IMR-90 (cell line): ENCODE measurements around the gene PRKAG2. TPM values are rescaled to one million over a fixed set of nuclear protein-coding genes. Genes with fewer than 3 reads are reported as not detected.

Source experiments
- ATAC-seq: fragments of 200-7000 bp; cut with Tn5 transposase; 2 replicates; pipeline ENCODE4 v1.9.1; 2020; ENCODE audit warnings: low read depth, mild to moderate bottlenecking, moderate library complexity
- BruUV-seq: library from RNA; stranded (reverse); fragments of 400-500 nt; replicated peaks from 2 replicates; lab custom pipeline; 2021; lab: Mats Ljungman, UMichigan
- CTCF ChIA-PET: fragments of 300-600 bp; formaldehyde crosslinking; extraction: SDS; loops from one replicate; lab custom pipeline; 2021; ENCODE audit warnings: antibody characterized with exemption; lab: Yijun Ruan, JAX
- POLR2A ChIA-PET: fragments of 300-600 bp; sonication (Branson Sonifier 250); formaldehyde crosslinking; loops from one replicate; lab custom pipeline; 2022; ENCODE audit warnings: antibody characterized with exemption; ENCODE audit not compliant: unreplicated experiment; lab: Charles Lee
- DNase-seq: peaks from one replicate; pipeline ENCODE4 v3.0.0; 2013
- H2AFZ ChIP-seq: replicated peaks from 2 replicates; pipeline ENCODE3; 2013; ENCODE audit warnings: low read length, mild to moderate bottlenecking; ENCODE audit not compliant: poor library complexity
- H2AK5ac ChIP-seq: 2 replicates; pipeline ENCODE4 v1.6.1; 2013; ENCODE audit warnings: low read depth, low read length, inconsistent platforms
- H2AK9ac ChIP-seq: replicated peaks from 2 replicates; pipeline ENCODE3; 2013; ENCODE audit warnings: mild to moderate bottlenecking, low read depth, low read length, moderate library complexity; ENCODE audit not compliant: poor library complexity
- H2BK120ac ChIP-seq: 2 replicates; pipeline ENCODE4 v1.6.1; 2013; ENCODE audit warnings: low read depth, low read length, inconsistent platforms
- H2BK15ac ChIP-seq: 3 replicates; pipeline ENCODE4 v1.6.1; 2013; ENCODE audit warnings: low read depth, low read length, inconsistent platforms
- H2BK20ac ChIP-seq: 2 replicates; pipeline ENCODE4 v1.6.1; 2013; ENCODE audit warnings: low read depth, mild to moderate bottlenecking, inconsistent platforms, low read length, moderate library complexity
- H2BK5ac ChIP-seq: 2 replicates; pipeline ENCODE4 v1.6.1; 2013; ENCODE audit warnings: mild to moderate bottlenecking, low read depth, low read length, inconsistent platforms; ENCODE audit not compliant: poor library complexity, severe bottlenecking
- H3K14ac ChIP-seq: replicated peaks from 2 replicates; pipeline ENCODE4 v1.6.1; 2013; ENCODE audit warnings: low read depth, low read length, inconsistent platforms
- H3K18ac ChIP-seq: 2 replicates; pipeline ENCODE4 v1.6.1; 2013; ENCODE audit warnings: low read depth, low read length, control low read depth
- H3K23ac ChIP-seq: 2 replicates; pipeline ENCODE4 v1.6.1; 2013; ENCODE audit warnings: low read depth, low read length, inconsistent platforms
- H3K27ac ChIP-seq: 2 replicates; pipeline ENCODE4 v1.5.1; 2013; ENCODE audit warnings: mild to moderate bottlenecking, control low read depth, low read length; ENCODE audit not compliant: insufficient read depth
- H3K27me3 ChIP-seq: 2 replicates; pipeline ENCODE4 v1.6.1; 2013; ENCODE audit warnings: low read length; ENCODE audit not compliant: control insufficient read depth, insufficient read depth
- H3K36me3 ChIP-seq: 2 replicates; pipeline ENCODE4 v1.6.1; 2013; ENCODE audit warnings: low read length, mixed read lengths; ENCODE audit not compliant: control insufficient read depth, insufficient read depth
- H3K4ac ChIP-seq: 2 replicates; pipeline ENCODE4 v1.6.1; 2013; ENCODE audit warnings: low read depth, low read length, inconsistent platforms
- H3K4me1 ChIP-seq: 2 replicates; pipeline ENCODE4 v1.6.1; 2013; ENCODE audit warnings: low read length, mixed read lengths; ENCODE audit not compliant: control insufficient read depth, insufficient read depth
- H3K4me2 ChIP-seq: 2 replicates; pipeline ENCODE4 v1.6.1; 2013; ENCODE audit warnings: low read depth, mild to moderate bottlenecking, control low read depth, low read length, moderate library complexity
- H3K4me3 ChIP-seq: 2 replicates; pipeline ENCODE4 v1.5.1; 2013; ENCODE audit warnings: low read depth, mild to moderate bottlenecking, control low read depth, low read length, moderate library complexity; ENCODE audit not compliant: insufficient read depth
- H3K56ac ChIP-seq: 2 replicates; pipeline ENCODE4 v1.6.1; 2013; ENCODE audit warnings: low read length, inconsistent platforms; ENCODE audit not compliant: insufficient read depth; ENCODE audit errors: extremely low read depth
- H3K79me1 ChIP-seq, 2 experiments: 2 replicates each; pipeline ENCODE4 v1.6.1; 2013; ENCODE audit warnings: low read length in 2 of 2, inconsistent platforms in 1 of 2, low read depth in 1 of 2
- H3K9ac ChIP-seq: 2 replicates; pipeline ENCODE4 v1.6.1; 2013; ENCODE audit warnings: low read depth, low read length, control low read depth
- H3K9me1 ChIP-seq: 2 replicates; pipeline ENCODE4 v1.6.1; 2013; ENCODE audit warnings: low read length, inconsistent platforms; ENCODE audit not compliant: insufficient read depth
- H3K9me3 ChIP-seq: 2 replicates; pipeline ENCODE4 v1.6.1; 2013; ENCODE audit warnings: low read length; ENCODE audit not compliant: control insufficient read depth, insufficient read depth
- H4K20me1 ChIP-seq: 2 replicates; pipeline ENCODE4 v1.6.1; 2013; ENCODE audit warnings: low read length, inconsistent platforms; ENCODE audit not compliant: insufficient read depth
- H4K5ac ChIP-seq: 2 replicates; pipeline ENCODE4 v1.6.1; 2013; ENCODE audit warnings: mild to moderate bottlenecking, low read depth, low read length, control low read depth
- H4K8ac ChIP-seq, 2 experiments: 2 replicates each; pipeline ENCODE4 v1.6.1; 2013; ENCODE audit warnings: low read depth in 2 of 2, low read length in 2 of 2, control low read depth in 1 of 2, inconsistent platforms in 1 of 2
- H4K91ac ChIP-seq: 2 replicates; pipeline ENCODE4 v1.6.1; 2013; ENCODE audit warnings: low read depth, low read length, inconsistent platforms; ENCODE audit not compliant: insufficient read depth
- BHLHE40 ChIP-seq: fragments of 150-350 bp; IDR thresholded peaks from 2 replicates; pipeline ENCODE4 v1.6.1; 2016; ENCODE audit warnings: mild to moderate bottlenecking, low read depth, low read length
- CEBPB ChIP-seq: IDR thresholded peaks from 2 replicates; pipeline ENCODE4 v1.6.1; 2012; ENCODE audit warnings: low read depth, low read length, improper control_type of control experiment
- CHD1 ChIP-seq: IDR thresholded peaks from 2 replicates; pipeline ENCODE4 v1.6.1; 2012; ENCODE audit warnings: low read depth, low read length, improper control_type of control experiment
- ELK1 ChIP-seq: fragments of 150-350 bp; IDR thresholded peaks from 2 replicates; pipeline ENCODE4 v1.6.1; 2016; ENCODE audit warnings: low read depth, mild to moderate bottlenecking, low read length, moderate library complexity, borderline replicate concordance
- FOS ChIP-seq: fragments of 150-350 bp; IDR thresholded peaks from 2 replicates; pipeline ENCODE4 v1.6.1; 2016; ENCODE audit warnings: low read depth, low read length
- MAFK ChIP-seq: IDR thresholded peaks from 2 replicates; pipeline ENCODE4 v1.6.1; 2012; ENCODE audit warnings: low read depth, low read length, improper control_type of control experiment
- MAZ ChIP-seq: IDR thresholded peaks from 2 replicates; pipeline ENCODE4 v1.6.1; 2012; ENCODE audit warnings: low read depth, mild to moderate bottlenecking, low read length, improper control_type of control experiment, moderate library complexity, borderline replicate concordance
- MXI1 ChIP-seq: IDR thresholded peaks from 2 replicates; pipeline ENCODE4 v1.6.1; 2012; ENCODE audit warnings: low read depth, mild to moderate bottlenecking, low read length, moderate library complexity, borderline replicate concordance
- NFE2L2 ChIP-seq: fragments of 150-350 bp; IDR thresholded peaks from 2 replicates; pipeline ENCODE4 v1.6.1; 2016; ENCODE audit warnings: low read depth, mild to moderate bottlenecking, low read length
- POLR2A ChIP-seq: IDR thresholded peaks from 2 replicates; pipeline ENCODE4 v1.6.1; 2012; ENCODE audit warnings: mild to moderate bottlenecking, low read depth, low read length
- RAD21 ChIP-seq: IDR thresholded peaks from 2 replicates; pipeline ENCODE4 v1.6.1; 2012; ENCODE audit warnings: low read length, improper control_type of control experiment
- RCOR1 ChIP-seq: IDR thresholded peaks from 2 replicates; pipeline ENCODE4 v1.6.1; 2012; ENCODE audit warnings: mild to moderate bottlenecking, low read length, improper control_type of control experiment; ENCODE audit not compliant: insufficient replicate concordance
- RFX5 ChIP-seq: IDR thresholded peaks from 2 replicates; pipeline ENCODE4 v1.8.0; 2012; ENCODE audit warnings: low read depth, mild to moderate bottlenecking, low read length, moderate library complexity
- SMC3 ChIP-seq: fragments of 150-350 bp; IDR thresholded peaks from 2 replicates; pipeline ENCODE4 v1.6.1; 2016; ENCODE audit warnings: low read depth, mild to moderate bottlenecking, antibody characterized with exemption, low read length, moderate library complexity
- WGBS, 2 experiments: methylation state at CpG; one replicate each; pipeline versions ENCODE4 v1.1.5 to v1.1.7; 2013; ENCODE audit warnings: missing lambda C conversion rate in 2 of 2; ENCODE audit not compliant: insufficient read length in 1 of 2; ENCODE audit errors: extremely low coverage in 2 of 2; 5-methylcytosine and 5-hydroxymethylcytosine counted together
- dilution Hi-C: fragments of 300-500 bp; cut with HindIII; formaldehyde crosslinking; loops from one replicate; pipeline ENCODE4 v1.14.3; 2018; ENCODE audit warnings: low sequenced_read_pairs; ENCODE audit not compliant: unreplicated experiment
- in situ Hi-C: fragments of 300-500 bp; cut with MboI; formaldehyde crosslinking; loops from 3 replicates; pipeline ENCODE4 v1.14.3; 2019; ENCODE audit warnings: low sequenced_read_pairs, inconsistent platforms, mixed read lengths
- intact Hi-C: fragments of 100-400 bp; cut with micrococcal nuclease; formaldehyde crosslinking; loops from 2 replicates; pipeline ENCODE4 v1.10.0; 2022
- polyA plus RNA-seq, 3 experiments: library from polyadenylated mRNA; depleted of rRNA; stranded (reverse); fragments of >200 nt; gene quantifications; 2 replicates each; pipeline ENCODE4 v1.2.3, GENCODE V29; 2012; ENCODE audit warnings: low replicate concordance in 1 of 3
- total RNA-seq: library from RNA; depleted of rRNA; stranded (reverse); fragments of >200 nt; gene quantifications from 2 replicates; pipeline ENCODE4 v1.2.3, GENCODE V29; 2012
- TF ChIP-seq, protein P1 (sequence below): fragments of 150-350 bp; IDR thresholded peaks from 2 replicates; pipeline ENCODE4 v1.6.1; 2017; ENCODE audit warnings: mild to moderate bottlenecking, antibody characterized with exemption, low read length, low read depth
- TF ChIP-seq, protein P2 (sequence below): conservative IDR thresholded peaks from 2 replicates; pipeline ENCODE4 v1.5.1; 2012; ENCODE audit warnings: mild to moderate bottlenecking, low read depth, low read length, improper control_type of control experiment

PRKAG2 gene
- total and polyA plus RNA-seq, 2 of the 4 experiments (the other 2 are of a cell fraction) = 15.4 to 21.6 TPM

DNA sequence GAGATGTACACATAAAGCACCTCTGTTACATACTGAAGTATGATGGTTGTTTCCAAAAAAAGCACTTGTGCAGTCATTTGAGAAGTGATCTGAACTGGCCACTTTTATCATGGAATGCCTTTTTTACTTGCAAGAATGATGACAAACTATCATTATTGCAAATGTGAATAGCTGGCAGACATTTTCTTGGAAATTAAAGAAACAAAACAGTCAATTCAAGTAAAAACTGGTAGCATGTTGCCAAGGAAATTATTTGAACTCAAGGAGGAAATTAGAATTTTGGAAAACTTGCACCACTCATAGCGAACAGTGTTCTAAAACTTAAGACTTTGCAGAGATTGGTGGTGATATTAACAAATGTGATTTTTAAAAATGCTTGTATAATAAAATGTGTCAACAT lies 363.8 kb downstream of the PRKAG2 start:
- Histone ChIP-seq H3K9me1 (peaks cover 22% of the 10 kb centered on the region), H4K8ac (no peak overlapping the region), H4K5ac (no peak overlapping the region), H3K18ac (no peak overlapping the region), H3K27me3 (no peaks in the 10 kb centered on the region), H3K27ac (no peak overlapping the region), H2BK120ac (no peak overlapping the region), H2AK9ac (no peak overlapping the region), H2BK5ac (no peak overlapping the region), H3K56ac (no peak overlapping the region), H2BK15ac (no peak overlapping the region), H3K4me2 (no peak overlapping the region), H3K4ac (no peak overlapping the region), H3K23ac (no peak overlapping the region), H3K4me3 (no peak overlapping the region), H3K79me1 (peaks cover 0 to 71% of the 10 kb centered on the region in 2 experiments; a peak in 2 of 4 replicates), H3K9ac (no peak overlapping the region), H4K91ac (no peak overlapping the region), H3K36me3 (no peaks in the 10 kb centered on the region), H3K4me1 (peaks cover 19% of the 10 kb centered on the region), H3K9me3 (no peaks in the 10 kb centered on the region), H4K20me1 (peaks cover 99% of the 10 kb centered on the region), H2AK5ac (no peak overlapping the region), H3K14ac (no peak overlapping the region), H2BK20ac (no peak overlapping the region), H2AFZ (no peak overlapping the region)
- BruUV-seq = no TSS peak
- dilution Hi-C loops (no loop called here), in situ Hi-C loops (no loop called here), intact Hi-C loops (no loop called here)
- TF ChIP-seq FOS = no peak
- no peak for TF ChIP-seq NFE2L2
- TF ChIP-seq RCOR1 = no peak
- TF ChIP-seq MXI1 = no peak
- TF ChIP-seq CEBPB = no peak
- no peak for TF ChIP-seq ELK1
- TF ChIP-seq MAFK = no peak
- no peak for TF ChIP-seq RFX5
- no peak for TF ChIP-seq RAD21
- TF ChIP-seq CHD1 = no peak
- no peak for TF ChIP-seq POLR2A
- no peak for TF ChIP-seq SMC3
- TF ChIP-seq BHLHE40 = no peak
- TF ChIP-seq, protein P1, sequence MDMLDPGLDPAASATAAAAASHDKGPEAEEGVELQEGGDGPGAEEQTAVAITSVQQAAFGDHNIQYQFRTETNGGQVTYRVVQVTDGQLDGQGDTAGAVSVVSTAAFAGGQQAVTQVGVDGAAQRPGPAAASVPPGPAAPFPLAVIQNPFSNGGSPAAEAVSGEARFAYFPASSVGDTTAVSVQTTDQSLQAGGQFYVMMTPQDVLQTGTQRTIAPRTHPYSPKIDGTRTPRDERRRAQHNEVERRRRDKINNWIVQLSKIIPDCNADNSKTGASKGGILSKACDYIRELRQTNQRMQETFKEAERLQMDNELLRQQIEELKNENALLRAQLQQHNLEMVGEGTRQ = no peak
- TF ChIP-seq, protein P2, sequence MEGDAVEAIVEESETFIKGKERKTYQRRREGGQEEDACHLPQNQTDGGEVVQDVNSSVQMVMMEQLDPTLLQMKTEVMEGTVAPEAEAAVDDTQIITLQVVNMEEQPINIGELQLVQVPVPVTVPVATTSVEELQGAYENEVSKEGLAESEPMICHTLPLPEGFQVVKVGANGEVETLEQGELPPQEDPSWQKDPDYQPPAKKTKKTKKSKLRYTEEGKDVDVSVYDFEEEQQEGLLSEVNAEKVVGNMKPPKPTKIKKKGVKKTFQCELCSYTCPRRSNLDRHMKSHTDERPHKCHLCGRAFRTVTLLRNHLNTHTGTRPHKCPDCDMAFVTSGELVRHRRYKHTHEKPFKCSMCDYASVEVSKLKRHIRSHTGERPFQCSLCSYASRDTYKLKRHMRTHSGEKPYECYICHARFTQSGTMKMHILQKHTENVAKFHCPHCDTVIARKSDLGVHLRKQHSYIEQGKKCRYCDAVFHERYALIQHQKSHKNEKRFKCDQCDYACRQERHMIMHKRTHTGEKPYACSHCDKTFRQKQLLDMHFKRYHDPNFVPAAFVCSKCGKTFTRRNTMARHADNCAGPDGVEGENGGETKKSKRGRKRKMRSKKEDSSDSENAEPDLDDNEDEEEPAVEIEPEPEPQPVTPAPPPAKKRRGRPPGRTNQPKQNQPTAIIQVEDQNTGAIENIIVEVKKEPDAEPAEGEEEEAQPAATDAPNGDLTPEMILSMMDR = no peak
- no peak for TF ChIP-seq MAZ
- POLR2A ChIA-PET = no interaction called here
- DNase-seq (no peak), ATAC-seq (no peak)
- WGBS, 2 experiments = no CpG with 5 or more reads among the region's 1 CpG
- CTCF ChIA-PET = no interaction called here
